HG02885 (cell line): ENCODE measurements around the gene SLC34A1.

ENCODE experiments used
- ATAC-seq: cut with Tn5 transposase; IDR thresholded peaks from one replicate; pipeline ENCODE4 v1.9.1; 2021; ENCODE audit warnings: mild to moderate bottlenecking; ENCODE audit not compliant: unreplicated experiment, poor library complexity

Gene SLC34A1

GRCh38 chr5:177427919-177428573 lies 43.8 kb downstream of the SLC34A1 start:
- ATAC-seq, result no peak

DNA sequence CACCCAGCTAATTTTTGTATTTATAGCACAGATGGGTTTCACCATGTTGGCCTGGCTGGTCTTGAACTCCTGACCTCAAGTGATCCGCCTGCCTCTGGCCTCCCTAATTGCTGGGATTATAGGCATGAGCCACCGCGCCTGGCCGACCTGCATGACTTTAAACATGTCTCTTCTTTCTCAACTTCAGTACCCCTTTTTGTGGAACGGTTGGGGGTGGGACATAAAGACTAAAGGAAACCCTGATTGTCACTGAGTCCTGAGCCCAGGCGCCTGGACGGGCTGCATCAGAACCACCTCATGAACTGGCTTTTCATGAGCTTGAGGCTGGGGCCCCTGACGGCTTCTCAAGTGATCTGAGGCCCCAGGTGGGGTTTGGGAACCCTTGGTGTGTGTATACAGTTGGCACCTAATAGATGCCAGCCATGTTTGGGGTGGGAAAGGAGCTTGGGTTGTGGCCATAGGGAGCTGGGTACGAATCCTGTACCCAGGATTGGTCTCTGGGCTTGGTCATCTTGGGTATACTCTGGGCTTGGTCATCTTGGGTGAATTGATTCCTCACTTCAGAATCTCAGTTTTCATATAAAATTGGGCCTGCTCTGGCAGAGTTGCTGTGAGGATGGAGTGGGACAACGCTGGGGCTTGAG lies 44.5 kb downstream of the SLC34A1 start:
- ATAC-seq, result no peak

- ATAC-seq, result no peak
These were observed 45.2 kb downstream of the SLC34A1 start for GRCh38 chr5:177429248-177430040.

GRCh38 chr5:177430140-177430951 lies 46.1 kb downstream of the SLC34A1 start:
- no peak for ATAC-seq

DNA sequence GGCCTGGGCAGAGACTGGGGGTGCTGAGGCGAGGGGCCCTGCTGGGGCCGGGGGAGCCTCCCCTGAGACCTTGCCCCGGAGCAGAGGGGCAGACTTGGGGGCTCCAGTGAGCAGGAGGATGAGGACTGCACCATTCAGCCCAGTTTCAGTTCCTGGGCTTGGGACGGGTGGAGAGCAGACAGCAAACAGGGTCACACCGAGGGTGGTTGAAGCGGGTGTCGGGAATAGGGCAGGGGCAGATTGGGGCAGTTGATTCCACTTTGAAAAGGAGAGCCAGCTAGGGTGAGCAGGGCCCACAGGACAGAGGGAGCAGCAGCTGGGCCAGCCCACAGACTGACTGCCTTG lies 46.7 kb downstream of the SLC34A1 start:
- ATAC-seq, result no peak

DNA sequence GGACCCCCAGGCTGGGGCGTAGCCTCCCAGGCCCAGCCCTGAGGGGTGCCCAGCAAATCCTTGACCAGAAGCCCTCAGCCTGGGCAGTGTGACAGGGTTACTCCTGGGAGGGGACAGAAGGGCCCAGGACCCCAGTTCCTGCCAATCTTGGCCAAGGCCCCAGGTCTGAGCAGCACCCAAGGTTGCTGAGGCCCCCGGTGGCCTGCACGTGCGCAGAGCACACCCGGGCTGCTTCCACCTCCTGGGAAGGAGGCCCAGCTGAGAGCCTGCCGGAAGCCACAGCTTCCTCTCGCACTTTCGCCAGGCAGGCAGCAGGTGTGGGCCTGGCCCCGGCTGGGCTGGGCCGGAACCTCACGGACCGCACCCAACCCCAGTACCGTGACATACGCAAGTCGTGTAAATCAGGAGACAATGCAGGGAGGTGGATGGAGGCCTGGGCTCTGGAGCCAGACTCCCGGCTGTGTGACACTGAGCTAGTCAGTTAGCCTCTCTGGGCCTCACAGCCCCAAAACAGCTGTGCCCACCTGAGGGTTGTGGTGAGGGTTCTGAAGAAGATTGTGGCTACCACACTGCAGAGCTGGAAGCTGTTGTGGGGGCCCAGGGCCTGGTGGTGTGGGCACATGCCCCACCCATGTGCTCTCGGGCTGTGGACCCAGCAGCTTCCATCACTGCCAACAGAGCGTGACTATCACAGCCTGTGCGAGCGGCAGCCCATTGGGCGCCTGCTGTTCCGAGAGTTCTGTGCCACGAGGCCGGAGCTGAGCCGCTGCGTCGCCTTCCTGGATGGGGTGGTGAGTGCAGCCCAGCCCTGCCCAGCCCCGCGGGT lies 47.3 kb downstream of the SLC34A1 start:
- ATAC-seq, result peak; percentile 41

GRCh38 chr5:177432143-177432838 lies 48.1 kb downstream of the SLC34A1 start:
- no peak for ATAC-seq

GRCh38 chr5:177432839-177433657 lies 48.8 kb downstream of the SLC34A1 start:
- ATAC-seq, result no peak

GRCh38 chr5:177433658-177434217 lies 49.5 kb downstream of the SLC34A1 start:
- no peak for ATAC-seq

DNA sequence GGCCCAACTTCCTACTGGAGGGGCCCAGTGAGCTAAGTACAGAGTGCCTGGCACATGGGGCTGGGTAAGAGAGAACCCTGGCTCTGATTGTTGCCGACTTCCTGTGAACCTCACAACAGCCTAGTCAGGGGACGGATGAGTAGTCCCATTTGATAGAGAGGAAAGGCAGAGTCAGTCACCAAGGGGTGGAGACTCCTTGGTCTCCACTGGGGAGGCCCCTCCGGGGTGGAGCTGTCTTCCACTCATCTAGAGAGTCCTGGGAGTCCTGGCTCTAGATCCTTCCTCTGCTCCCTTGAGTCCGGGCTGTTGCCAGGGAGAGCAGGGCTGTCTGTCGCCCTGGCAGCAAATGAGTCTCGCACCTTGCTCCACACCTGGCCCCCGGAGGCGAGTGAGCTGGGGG lies 50.2 kb downstream of the SLC34A1 start:
- no peak for ATAC-seq

DNA sequence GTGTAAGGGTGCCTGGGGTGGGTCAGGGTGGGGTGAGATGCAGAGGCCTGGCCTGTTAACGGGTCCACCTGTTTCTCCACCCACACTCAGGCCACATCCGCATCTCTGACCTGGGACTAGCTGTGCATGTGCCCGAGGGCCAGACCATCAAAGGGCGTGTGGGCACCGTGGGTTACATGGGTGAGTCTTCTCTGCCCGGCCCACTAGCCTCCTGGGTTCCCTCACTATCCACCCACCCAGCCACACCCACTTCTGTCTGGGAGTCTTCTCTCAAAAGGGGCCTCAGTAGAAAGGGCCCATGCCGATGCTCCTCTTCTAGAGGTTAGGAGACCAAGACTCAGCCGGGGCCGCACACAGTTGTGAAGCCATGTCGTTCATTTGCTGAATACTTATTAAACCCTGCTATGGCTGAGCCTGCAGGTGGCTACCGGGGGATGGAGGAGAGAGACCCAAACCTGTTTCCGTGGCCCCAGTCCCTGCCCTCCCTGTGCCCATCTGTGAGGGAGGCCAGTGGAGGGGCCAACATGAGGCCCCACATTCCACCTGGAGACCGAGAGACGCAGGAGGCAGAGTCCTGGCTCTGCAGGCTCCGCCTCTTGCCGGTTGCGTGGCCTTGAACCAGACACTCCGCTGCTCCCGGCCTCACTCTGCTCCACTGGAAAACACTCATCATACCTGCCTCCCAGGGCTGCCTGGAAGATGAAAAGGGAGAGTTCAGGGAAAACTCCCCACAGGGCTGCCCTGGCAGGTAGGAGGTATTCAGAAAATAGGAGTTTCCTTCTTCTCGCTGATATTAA lies 50.9 kb downstream of the SLC34A1 start:
- no peak for ATAC-seq

DNA sequence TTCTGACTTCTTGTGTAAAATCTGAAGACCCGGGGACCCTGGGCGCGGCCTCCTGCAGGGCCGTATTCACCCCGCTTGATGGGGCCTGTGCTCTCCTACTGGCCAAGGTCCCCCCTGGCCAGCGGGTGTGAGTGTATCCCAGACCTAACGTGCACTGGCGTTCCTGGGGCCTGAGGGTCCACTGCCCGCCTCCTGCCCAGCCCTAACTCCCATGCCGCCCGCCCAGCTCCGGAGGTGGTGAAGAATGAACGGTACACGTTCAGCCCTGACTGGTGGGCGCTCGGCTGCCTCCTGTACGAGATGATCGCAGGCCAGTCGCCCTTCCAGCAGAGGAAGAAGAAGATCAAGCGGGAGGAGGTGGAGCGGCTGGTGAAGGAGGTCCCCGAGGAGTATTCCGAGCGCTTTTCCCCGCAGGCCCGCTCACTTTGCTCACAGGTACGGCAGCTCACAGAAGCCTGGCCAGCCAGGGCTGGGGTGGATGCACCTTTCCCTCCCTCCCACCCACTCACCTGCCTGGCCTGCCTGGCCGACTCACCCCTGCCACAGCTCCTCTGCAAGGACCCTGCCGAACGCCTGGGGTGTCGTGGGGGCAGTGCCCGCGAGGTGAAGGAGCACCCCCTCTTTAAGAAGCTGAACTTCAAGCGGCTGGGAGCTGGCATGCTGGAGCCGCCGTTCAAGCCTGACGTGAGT lies 51.8 kb downstream of the SLC34A1 start:
- no peak for ATAC-seq

- no peak for ATAC-seq
These were observed 53.4 kb downstream of the SLC34A1 start for GRCh38 chr5:177437623-177438022.

DNA sequence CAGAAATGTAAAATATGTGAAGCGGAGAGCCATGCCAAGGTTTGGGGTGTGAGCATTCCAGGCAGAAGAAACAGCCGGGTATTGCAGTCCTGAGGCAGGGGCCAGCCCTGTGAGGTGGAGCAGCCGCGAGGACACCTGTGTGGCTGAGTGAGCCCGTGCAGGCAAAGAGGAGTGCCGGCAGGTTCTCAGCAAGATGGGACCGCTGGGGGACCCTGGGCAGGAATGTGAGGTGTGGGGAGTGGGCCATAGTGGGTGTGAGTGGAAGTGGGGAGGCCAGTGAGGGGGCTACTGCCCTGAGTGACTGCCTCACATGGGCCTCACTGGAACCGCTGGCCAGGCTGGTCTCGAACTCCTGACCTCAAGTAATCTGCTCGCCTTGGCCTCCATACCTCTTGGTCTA lies 54.2 kb downstream of the SLC34A1 start:
- no peak for ATAC-seq

- no peak for ATAC-seq
These were observed 55.4 kb downstream of the SLC34A1 start for GRCh38 chr5:177439518-177440053.

GRCh38 chr5:177440211-177440989 lies 56.2 kb downstream of the SLC34A1 start:
- no peak for ATAC-seq
